GM12864 (cell line): ENCODE data around the gene PLAGL2.

Experiments used
- DNase-seq: peaks from one replicate; pipeline ENCODE4 v3.0.0-alpha.2; 2011; ENCODE audit warnings: low read depth
- H3K4me3 ChIP-seq: 2 replicates; pipeline ENCODE4 v1.5.1; 2011; ENCODE audit warnings: mild to moderate bottlenecking, low read depth, low read length, control low read depth
- CTCF ChIP-seq: IDR thresholded peaks from 2 replicates; pipeline ENCODE4 v1.5.1; 2011; ENCODE audit warnings: low read depth, mild to moderate bottlenecking, moderate library complexity, low read length, control low read depth, inconsistent platforms; ENCODE audit errors: missing control alignments

Gene PLAGL2

GRCh38 chr20:32218156-32218900, 10.8 kb upstream of the PLAGL2 start:
- H3K4me3 ChIP-seq = no peak overlapping the region
- no peak for TF ChIP-seq CTCF
- DNase-seq = no peak

GRCh38 chr20:32216179-32217142, 8.9 kb upstream of the PLAGL2 start:
- no peak overlapping the region for H3K4me3 ChIP-seq
- TF ChIP-seq CTCF = no peak
- DNase-seq = no peak

GRCh38 chr20:32215729-32216128, 8.2 kb upstream of the PLAGL2 start:
- no peak for DNase-seq
- no peak overlapping the region for H3K4me3 ChIP-seq
- no peak for TF ChIP-seq CTCF

DNA sequence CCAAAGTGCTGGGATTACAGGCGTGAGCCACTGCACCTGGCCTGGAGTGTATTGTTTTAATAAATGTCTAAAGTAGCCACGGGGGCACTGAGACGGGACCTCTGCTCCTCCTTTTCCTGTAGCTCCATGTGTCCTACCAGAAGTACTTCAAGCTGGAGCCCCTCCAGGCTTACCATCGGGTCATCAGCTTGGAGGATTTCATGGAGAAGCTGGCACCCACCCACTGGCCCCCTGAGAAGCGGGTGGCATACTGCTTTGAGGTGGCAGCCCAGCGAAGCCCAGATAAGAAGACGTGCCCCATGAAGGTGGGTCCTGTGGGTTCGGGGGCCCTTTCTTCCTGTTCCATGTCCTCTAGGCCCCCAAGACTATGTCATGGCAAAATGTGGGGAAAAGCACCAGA, 7.6 kb upstream of the PLAGL2 start:
- TF ChIP-seq CTCF = no peak
- H3K4me3 ChIP-seq = no peak overlapping the region
- no peak for DNase-seq

GRCh38 chr20:32213870-32214269, 6.3 kb upstream of the PLAGL2 start:
- no peak overlapping the region for H3K4me3 ChIP-seq
- DNase-seq = no peak
- TF ChIP-seq CTCF = no peak

DNA sequence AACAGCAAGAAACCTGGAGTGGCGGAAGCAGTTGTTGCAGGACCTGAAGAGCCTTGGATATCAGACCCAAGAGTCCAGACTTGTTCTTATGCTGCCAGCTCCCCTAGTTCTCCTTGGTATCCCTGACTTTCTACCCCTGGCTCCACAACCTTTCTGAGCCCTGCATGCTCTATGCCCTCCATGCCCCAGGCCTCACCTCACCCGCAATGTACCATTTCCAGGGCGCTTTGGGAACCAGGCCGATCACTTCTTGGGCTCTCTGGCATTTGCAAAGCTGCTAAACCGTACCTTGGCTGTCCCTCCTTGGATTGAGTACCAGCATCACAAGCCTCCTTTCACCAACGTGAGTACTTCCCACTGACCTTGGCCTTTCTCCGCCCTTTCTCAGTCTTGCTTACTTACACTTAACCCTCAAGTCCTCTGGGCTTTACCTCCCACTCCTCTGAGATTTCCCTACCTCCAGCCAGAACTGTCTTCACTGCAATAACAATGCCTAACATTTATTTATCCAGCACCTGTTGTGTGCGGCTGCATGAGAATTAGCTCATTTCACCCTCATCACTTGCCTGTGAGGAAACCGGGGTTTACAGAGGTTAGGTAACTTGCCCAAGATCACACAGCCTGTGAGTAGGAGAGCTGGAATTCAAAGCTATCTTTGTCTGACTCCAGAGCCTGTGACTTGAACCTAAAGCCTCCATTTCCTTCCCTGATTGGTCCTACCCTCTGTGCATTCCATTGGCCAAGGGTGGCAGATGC, 2.5 kb upstream of the PLAGL2 start:
- TF ChIP-seq CTCF = no peak
- H3K4me3 ChIP-seq = no peak overlapping the region
- no peak for DNase-seq
